CD4-positive, alpha-beta T cell treated with Interleukin-12 subunit alpha and Interleukin-12 subunit beta, for 1 hour (primary cell): ENCODE results near the gene DTWD2.
"Not testable (repeated sequence)": the region's sequence is repeated elsewhere in the genome, so short reads cannot be mapped to it uniquely, and the experiment has no call there.

Experiments
- DNase-seq: peaks from one replicate; pipeline ENCODE4 v3.0.0-alpha.2; 2020

Gene DTWD2

GRCh38 chr5:118946138-118946800 lies 42.1 kb downstream of the DTWD2 start:
- no peak for DNase-seq

- DNase-seq = no peak
Measured at GRCh38 chr5:118937393-118938061, 50.8 kb downstream of the DTWD2 start.

- no peak for DNase-seq
Measured at GRCh38 chr5:118933703-118934102, 54.6 kb downstream of the DTWD2 start.

GRCh38 chr5:118931564-118931963 lies 56.8 kb downstream of the DTWD2 start:
- DNase-seq = no peak

- DNase-seq = no peak
Measured at GRCh38 chr5:118924006-118924389, 64.3 kb downstream of the DTWD2 start.

- no peak for DNase-seq
Measured at GRCh38 chr5:118923295-118924005, 64.9 kb downstream of the DTWD2 start.

- DNase-seq = no peak
Measured at GRCh38 chr5:118921866-118922265, 66.5 kb downstream of the DTWD2 start.

GRCh38 chr5:118919016-118919415 lies 69.3 kb downstream of the DTWD2 start:
- DNase-seq = no peak

- no peak for DNase-seq
Measured at GRCh38 chr5:118918232-118918631, 70.1 kb downstream of the DTWD2 start.

- DNase-seq = not testable (repeated sequence)
Measured at GRCh38 chr5:118907536-118907935, 80.8 kb downstream of the DTWD2 start.

GRCh38 chr5:118906947-118907346 lies 81.4 kb downstream of the DTWD2 start:
- no peak for DNase-seq

- no peak for DNase-seq
Measured at GRCh38 chr5:118905196-118905595, 83.2 kb downstream of the DTWD2 start.

GRCh38 chr5:118902656-118903438 lies 85.5 kb downstream of the DTWD2 start:
- DNase-seq = no peak

GRCh38 chr5:118894709-118895108 lies 93.6 kb downstream of the DTWD2 start:
- no peak for DNase-seq

- no peak for DNase-seq
Measured at GRCh38 chr5:118891252-118891651, 97.1 kb downstream of the DTWD2 start.

GRCh38 chr5:118889165-118889564 lies 99.2 kb downstream of the DTWD2 start:
- DNase-seq = no peak

GRCh38 chr5:118888556-118888955 lies 99.8 kb downstream of the DTWD2 start:
- no peak for DNase-seq

- DNase-seq = no peak
Measured at GRCh38 chr5:118883362-118883761, 105.0 kb downstream of the DTWD2 start.

- no peak for DNase-seq
Measured at GRCh38 chr5:118882666-118883065, 105.7 kb downstream of the DTWD2 start.

- not testable (repeated sequence) for DNase-seq
Measured at GRCh38 chr5:118876852-118877251, 111.5 kb downstream of the DTWD2 start.

- no peak for DNase-seq
Measured at GRCh38 chr5:118875131-118875530, 113.2 kb downstream of the DTWD2 start.

GRCh38 chr5:118873417-118873816 lies 114.9 kb downstream of the DTWD2 start:
- DNase-seq = no peak

- no peak for DNase-seq
Measured at GRCh38 chr5:118863345-118863744, 125.0 kb downstream of the DTWD2 start.
